Measurements from ENCODE around the gene PRADC1.
"Not testable (repeated sequence)": the region's sequence is repeated elsewhere in the genome, so short reads cannot be mapped to it uniquely, and the experiment has no call there.

The PRADC1 gene

GRCh38 chr2:73233154-73233931 is at the start of gene PRADC1:
TSS of gene PRADC1 (minus strand) at chr2:73233239. CDS start at chr2:73233160, 79 bp downstream.
- DNase-seq (ENCODE audit: low spot score): peak; percentile 98

DNA sequence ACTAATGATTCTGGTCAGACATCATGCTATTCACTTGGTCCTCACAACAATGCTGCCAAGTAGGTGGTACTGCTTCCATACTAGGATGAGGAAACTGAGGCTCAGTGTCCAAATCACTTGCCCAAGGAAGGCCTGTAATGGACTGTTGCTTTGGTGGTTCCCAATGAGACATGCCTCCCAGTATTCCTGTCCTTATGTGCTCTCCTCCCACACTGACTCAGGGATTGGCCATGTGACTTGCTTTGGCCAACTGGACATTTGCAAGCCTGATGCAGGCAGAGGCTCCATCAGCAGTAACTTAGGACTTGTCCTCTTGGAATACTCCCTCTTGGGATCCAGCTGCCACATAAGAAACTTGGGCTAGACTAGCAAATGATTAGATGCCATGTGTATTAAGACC is 48.2 kb upstream of the PRADC1 start:
- DNase-seq (ENCODE audit: low spot score): no peak

DNA sequence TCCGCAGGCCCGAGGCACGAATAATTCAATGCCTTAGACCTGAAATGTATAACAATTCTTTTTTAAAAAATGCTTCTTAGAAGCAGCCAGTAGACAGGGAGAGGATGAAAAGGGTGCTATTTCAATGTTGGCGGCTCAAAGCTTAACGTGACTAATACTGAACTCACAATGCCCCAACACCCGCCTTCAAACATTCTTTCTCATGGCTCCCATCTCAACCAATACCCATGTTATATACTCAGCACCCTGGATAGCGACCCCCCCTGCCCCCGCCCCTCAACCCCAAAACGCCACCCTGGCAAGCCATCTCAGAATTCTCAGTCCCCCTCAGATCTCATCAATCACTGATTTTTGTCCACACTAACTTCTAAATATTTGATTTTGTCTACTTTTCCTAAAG is 46.8 kb upstream of the PRADC1 start:
- DNase-seq (ENCODE audit: low spot score): no peak

GRCh38 chr2:73272270-73272669 is 39.2 kb upstream of the PRADC1 start:
- no peak for DNase-seq (ENCODE audit: low spot score)

GRCh38 chr2:73269686-73270465 is 36.8 kb upstream of the PRADC1 start:
- DNase-seq (ENCODE audit: low spot score): no peak

- DNase-seq (ENCODE audit: low spot score): no peak
These were observed 36.0 kb upstream of the PRADC1 start for GRCh38 chr2:73268830-73269685.

GRCh38 chr2:73268366-73268829 is 35.4 kb upstream of the PRADC1 start:
- no peak for DNase-seq (ENCODE audit: low spot score)

DNA sequence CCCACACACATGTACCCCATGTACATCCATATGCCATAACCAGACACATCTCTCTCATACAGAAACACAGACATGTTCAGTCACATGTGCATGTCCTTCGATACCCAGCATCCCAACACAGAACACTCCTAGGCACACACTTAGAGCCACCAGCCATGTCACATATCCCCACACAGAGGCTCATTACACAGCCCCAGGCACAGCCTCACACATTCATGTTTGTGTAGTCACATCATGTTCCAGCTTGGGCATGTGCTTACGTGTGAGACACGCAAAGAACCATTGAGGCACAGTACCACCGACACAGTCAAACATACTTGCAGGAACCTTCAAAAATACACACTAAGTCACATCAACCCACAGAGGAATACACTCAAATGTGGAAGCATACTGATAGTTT is 34.0 kb upstream of the PRADC1 start:
- DNase-seq (ENCODE audit: low spot score): no peak

DNA sequence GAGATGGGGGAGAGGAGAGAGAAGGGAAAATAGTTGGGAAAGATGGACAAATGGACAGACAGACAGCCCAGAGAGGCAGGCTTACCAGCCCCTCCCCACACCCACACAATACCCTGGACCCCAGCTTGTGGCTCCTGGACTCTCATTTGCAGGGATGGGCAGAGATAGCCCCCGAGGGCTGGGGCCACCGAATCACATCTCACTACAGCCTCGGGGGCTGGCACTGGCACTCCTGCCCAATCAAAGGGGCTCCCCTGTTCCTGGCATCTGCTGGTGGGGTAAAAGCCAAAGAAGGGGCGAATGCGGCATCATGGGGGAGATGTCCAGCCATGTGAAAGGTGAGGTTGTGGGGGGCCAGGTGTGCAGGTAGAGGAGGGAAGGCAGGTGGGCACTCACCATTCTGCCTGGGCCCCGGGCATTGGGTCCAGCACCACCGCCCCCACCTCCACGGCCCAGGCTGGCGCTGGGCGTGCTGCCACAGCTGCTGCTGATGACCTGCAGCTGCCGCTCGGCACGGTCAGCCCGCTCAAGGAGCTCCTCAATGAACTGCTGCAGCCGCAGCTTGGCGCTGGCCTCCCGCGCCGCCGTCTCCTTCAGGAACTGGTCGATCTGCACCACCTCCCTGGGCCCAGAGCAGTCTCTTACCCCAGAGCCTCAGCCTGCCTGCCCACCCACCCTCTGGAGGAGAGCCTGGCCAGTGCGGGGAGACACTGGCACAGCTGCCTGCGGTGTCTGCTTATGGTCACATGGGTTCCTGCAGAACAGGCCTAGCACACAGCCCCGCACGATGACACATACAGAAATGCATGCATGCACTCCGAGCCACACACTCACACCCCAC is 33.2 kb upstream of the PRADC1 start:
- no peak for DNase-seq (ENCODE audit: low spot score)

GRCh38 chr2:73265298-73266060 is 32.4 kb upstream of the PRADC1 start:
- no peak for DNase-seq (ENCODE audit: low spot score)

DNA sequence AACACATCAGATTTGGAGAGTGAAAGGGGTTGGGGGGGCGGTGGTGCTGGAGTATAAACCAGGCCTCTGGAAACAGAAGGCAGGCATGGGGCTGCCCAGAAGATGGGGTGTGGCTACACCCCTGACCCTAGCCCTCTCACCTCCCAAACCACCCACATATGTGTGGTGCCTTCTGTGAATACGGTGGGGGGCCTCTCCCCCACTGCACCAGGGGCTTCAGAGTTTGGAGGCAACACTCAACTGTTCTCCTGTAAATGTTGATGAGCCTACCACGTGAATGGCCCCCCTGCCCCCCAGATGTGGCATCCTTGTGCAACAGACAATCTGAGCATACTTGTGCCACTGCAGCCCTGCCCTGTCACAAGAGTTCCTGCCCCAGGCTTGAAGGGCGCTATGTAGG is 31.7 kb upstream of the PRADC1 start:
- no peak for DNase-seq (ENCODE audit: low spot score)

DNA sequence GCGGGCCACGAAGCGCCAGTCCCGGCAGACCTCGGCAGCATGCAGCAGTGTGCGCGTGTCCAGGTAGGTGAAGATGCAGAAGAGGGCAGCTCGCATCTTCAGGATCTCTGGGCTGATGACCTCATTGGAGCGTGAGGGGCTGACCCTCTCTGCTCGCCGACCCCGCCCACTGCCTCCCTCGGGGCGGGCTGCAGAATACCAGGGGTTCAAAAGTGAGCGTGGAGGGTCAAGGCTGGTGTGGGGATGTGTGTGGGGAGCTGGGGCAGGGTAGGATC is 31.2 kb upstream of the PRADC1 start:
- no peak for DNase-seq (ENCODE audit: low spot score)

GRCh38 chr2:73263540-73264331 is 30.7 kb upstream of the PRADC1 start:
- no peak for DNase-seq (ENCODE audit: low spot score)

DNA sequence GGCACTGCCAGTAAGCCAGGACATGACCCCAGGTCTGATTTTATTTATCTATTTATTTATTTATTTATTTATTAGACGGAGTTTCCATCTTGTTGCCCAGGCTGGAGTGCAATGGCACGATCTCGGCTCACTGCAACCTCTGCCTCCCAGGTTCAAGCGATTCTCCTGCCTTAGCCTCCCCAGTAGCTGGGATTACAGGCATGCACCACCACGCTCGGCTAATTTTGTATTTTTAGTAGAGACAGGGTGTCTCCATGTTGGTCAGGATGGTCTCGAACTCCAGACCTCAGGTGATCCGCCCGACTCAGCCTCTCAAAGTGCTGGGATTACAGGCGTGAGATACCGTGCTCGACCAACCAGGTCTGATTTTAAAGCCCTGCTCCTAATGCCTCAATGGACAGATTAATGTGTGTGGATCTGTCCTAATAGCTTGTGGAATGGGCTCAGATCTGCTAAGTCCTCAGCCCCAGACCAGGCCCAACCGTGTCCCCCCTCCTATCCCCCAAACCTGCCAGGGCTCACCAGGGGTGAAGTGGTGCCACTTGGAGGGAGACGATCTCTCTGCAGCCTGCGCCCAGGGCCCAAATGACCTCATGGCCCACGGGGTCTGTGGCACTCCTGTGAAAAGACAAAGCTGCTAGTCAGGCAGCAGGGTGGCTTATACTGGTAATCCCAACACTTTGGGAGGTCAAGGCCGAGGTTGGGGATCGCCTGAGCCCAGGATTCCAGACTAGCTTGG is 29.8 kb upstream of the PRADC1 start:
- DNase-seq (ENCODE audit: low spot score): not testable (repeated sequence)

DNA sequence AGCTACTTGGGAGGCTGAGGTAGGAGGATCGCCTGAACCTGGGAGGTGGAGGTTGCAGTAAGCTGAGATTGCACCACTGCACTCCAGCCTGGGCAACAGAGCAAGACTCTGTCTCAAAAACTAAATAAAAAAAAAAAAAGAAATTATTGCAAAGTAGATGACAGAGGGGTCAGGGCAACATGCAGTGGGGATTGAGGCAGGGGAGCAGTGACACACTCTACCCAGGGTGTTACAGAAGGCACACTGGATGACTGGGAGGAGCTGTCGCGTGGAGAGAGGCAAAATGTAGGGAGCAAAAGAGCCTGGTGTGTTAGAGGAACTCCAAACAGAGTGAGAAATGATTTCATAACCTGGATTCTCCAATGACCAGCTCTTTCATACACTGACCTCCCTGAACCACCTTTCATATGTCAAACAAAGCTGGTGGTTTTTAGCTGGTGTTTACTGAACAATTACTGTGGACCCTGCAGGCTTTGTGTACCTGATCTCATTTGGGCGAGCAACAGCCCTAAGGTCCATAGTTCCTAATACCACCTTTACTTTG is 29.1 kb upstream of the PRADC1 start:
- DNase-seq (ENCODE audit: low spot score): no peak

GRCh38 chr2:73260338-73260984 is 27.4 kb upstream of the PRADC1 start:
- DNase-seq (ENCODE audit: low spot score): no peak

- no peak for DNase-seq (ENCODE audit: low spot score)
These were observed 26.8 kb upstream of the PRADC1 start for GRCh38 chr2:73259704-73260337.

DNA sequence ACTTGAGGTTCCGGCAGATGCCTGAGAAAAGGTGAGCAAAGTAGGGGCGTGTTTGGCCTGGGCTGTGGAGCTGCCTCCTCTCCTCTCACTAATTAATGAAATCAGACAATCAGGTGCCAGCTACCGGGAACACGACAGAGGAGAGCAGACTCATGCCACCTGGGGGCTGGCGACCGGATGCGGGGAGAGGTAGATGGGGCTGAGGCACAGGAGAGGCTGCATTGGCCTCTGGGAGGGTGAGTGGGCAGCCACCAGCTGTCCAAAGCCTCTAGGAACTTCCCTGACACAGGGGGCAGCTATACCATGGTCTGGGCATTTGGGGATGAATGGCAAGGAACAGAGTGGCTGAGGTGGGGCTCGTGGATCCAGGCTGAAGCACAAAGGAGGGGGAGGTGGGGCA is 26.2 kb upstream of the PRADC1 start:
- DNase-seq (ENCODE audit: low spot score): no peak
